Loucy (cell line): ENCODE results near the gene TPO.

Experiments used
- CTCF ChIP-seq: fragments of 200-600 bp; sonication (generic); conservative IDR thresholded peaks from 2 replicates; pipeline ENCODE4 v1.5.1; 2014; ENCODE audit warnings: mild to moderate bottlenecking, antibody characterized with exemption, low read length
- EZH2phosphoT487 ChIP-seq: fragments of 200-600 bp; IDR thresholded peaks from 2 replicates; pipeline ENCODE4 v1.6.1; 2018; ENCODE audit warnings: antibody characterized with exemption, mild to moderate bottlenecking, moderate library complexity, borderline replicate concordance

GRCh38 chr2:1460851-1461418 lies 47.7 kb downstream of the TPO start:
- no peak for TF ChIP-seq CTCF
- TF ChIP-seq EZH2phosphoT487: no peak
